CD4-positive, alpha-beta T cell (primary cell): ENCODE measurements around the gene GCNT2. TPM values are rescaled to one million over a fixed set of nuclear protein-coding genes. Genes with fewer than 3 reads are reported as not detected.
"Not testable (repeated sequence)": the region's sequence is repeated elsewhere in the genome, so short reads cannot be mapped to it uniquely, and the experiment has no call there.

Source experiments
- ATAC-seq: fragments of 200-7000 bp; cut with Tn5 transposase; one replicate; pipeline ENCODE4 v1.10.0; 2022; ENCODE audit warnings: mild to moderate bottlenecking; ENCODE audit not compliant: poor library complexity
- CTCF ChIA-PET: fragments of 350-600 bp; sonication (Branson Sonifier 250); formaldehyde crosslinking; loops from one replicate; lab custom pipeline; 2021; ENCODE audit warnings: antibody characterized with exemption, inconsistent platforms; lab: Charles Lee
- POLR2A ChIA-PET: fragments of 350-600 bp; sonication (Branson Sonifier 250); formaldehyde crosslinking; loops from one replicate; lab custom pipeline; 2021; ENCODE audit warnings: antibody characterized with exemption, inconsistent platforms; lab: Charles Lee
- DNase-seq, 14 experiments: peaks; one replicate each; pipeline ENCODE4 v3.0.0-alpha.2; 2013 to 2020; ENCODE audit warnings: mixed read lengths in 2 of 14
- H3K27ac ChIP-seq, 2 donors: one replicate each; pipeline versions ENCODE4 v1.5.1 to v1.7.0; 2013; ENCODE audit warnings: low read length in 2 of 2, low read depth in 1 of 2, mild to moderate bottlenecking in 1 of 2
- H3K27me3 ChIP-seq, 2 experiments: 1 replicate in 1 of 2; 2 replicates in 1 of 2; pipeline versions ENCODE4 v1.6.1 to v1.7.0; 2013; ENCODE audit warnings: low read length in 2 of 2, control low read depth in 1 of 2, mild to moderate bottlenecking in 1 of 2, moderate library complexity in 1 of 2; ENCODE audit not compliant: insufficient read depth in 2 of 2, control insufficient read depth in 1 of 2
- H3K36me3 ChIP-seq: one replicate; pipeline ENCODE4 v1.6.1; 2013; ENCODE audit warnings: low read length, control low read depth; ENCODE audit not compliant: insufficient read depth
- H3K4me1 ChIP-seq: one replicate; pipeline ENCODE4 v1.6.1; 2013; ENCODE audit warnings: low read length, control low read depth; ENCODE audit not compliant: insufficient read depth
- H3K4me3 ChIP-seq: one replicate; pipeline ENCODE4 v1.5.1; 2013; ENCODE audit warnings: mild to moderate bottlenecking, low read length, moderate library complexity
- H3K9me3 ChIP-seq, 2 experiments: 1 replicate in 1 of 2; 2 replicates in 1 of 2; pipeline versions ENCODE4 v1.6.1 to v1.7.0; 2013; ENCODE audit warnings: low read length in 2 of 2, mild to moderate bottlenecking in 2 of 2, control low read depth in 1 of 2, moderate library complexity in 1 of 2; ENCODE audit not compliant: control insufficient read depth in 1 of 2, insufficient read depth in 1 of 2
- H3K27ac Mint-ChIP-seq: one replicate; pipeline ENCODE4 v1.8.0; 2020; ENCODE audit warnings: mixed read lengths
- H3K27me3 Mint-ChIP-seq: one replicate; pipeline ENCODE4 v1.8.0; 2021; ENCODE audit warnings: mixed read lengths
- H3K36me3 Mint-ChIP-seq: one replicate; pipeline ENCODE4 v1.8.0; 2021; ENCODE audit warnings: low read depth, mixed read lengths
- H3K4me1 Mint-ChIP-seq: one replicate; pipeline ENCODE4 v1.8.0; 2021; ENCODE audit warnings: low read depth, mixed read lengths
- H3K4me3 Mint-ChIP-seq: one replicate; pipeline ENCODE4 v1.8.0; 2020; ENCODE audit warnings: mild to moderate bottlenecking, mixed read lengths
- H3K9me3 Mint-ChIP-seq: one replicate; pipeline ENCODE4 v1.8.0; 2020; ENCODE audit warnings: mixed read lengths
- intact Hi-C, 2 experiments: fragments of 100-400 bp; cut with DNase I in 1 of 2; cut with micrococcal nuclease in 1 of 2; formaldehyde crosslinking; loops; one replicate each; pipeline versions ENCODE4 v1.15.1 to v1.9.0; 2023 to 2025; cut with DNase I, micrococcal nuclease
- total RNA-seq, 174 experiments: library from RNA in 2 of 174; stranded (reverse) in 2 of 174; gene quantifications; one replicate each; pipeline ENCODE4 v1.2.3 and lab custom pipeline; 2021 to 2026
- TF ChIP-seq, protein P1 (sequence below): fragments of 200-600 bp; IDR thresholded peaks from one replicate; pipeline ENCODE4 v1.8.0; 2022; ENCODE audit warnings: antibody characterized with exemption, mild to moderate bottlenecking

Gene GCNT2
- total RNA-seq, 2 experiments from 2014 or later, result 1.5 to 1.8 TPM

DNA sequence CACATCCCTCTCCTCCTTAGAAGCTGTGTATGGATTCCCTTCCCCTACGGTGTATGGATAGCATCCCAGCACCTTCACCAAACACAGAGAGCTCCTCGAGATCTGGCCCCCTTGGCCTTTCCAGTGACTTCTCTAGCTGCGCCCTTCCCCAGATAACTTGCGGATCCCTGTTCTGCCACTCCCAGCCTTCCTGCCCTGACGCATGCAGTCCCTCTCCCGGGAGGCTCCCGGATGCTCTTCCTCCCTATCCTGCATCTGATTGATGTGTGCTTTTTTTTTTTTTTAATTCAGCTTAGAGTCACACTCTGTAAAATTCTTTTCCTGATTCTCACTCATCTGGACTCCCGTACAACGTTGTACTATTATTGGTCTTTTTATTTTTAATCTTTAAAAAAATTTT is 44.8 kb downstream of the GCNT2 start:
- CTCF ChIA-PET, result no interaction called here
- no peak overlapping the region for H3K27ac Mint-ChIP-seq
- TF ChIP-seq, protein P1, sequence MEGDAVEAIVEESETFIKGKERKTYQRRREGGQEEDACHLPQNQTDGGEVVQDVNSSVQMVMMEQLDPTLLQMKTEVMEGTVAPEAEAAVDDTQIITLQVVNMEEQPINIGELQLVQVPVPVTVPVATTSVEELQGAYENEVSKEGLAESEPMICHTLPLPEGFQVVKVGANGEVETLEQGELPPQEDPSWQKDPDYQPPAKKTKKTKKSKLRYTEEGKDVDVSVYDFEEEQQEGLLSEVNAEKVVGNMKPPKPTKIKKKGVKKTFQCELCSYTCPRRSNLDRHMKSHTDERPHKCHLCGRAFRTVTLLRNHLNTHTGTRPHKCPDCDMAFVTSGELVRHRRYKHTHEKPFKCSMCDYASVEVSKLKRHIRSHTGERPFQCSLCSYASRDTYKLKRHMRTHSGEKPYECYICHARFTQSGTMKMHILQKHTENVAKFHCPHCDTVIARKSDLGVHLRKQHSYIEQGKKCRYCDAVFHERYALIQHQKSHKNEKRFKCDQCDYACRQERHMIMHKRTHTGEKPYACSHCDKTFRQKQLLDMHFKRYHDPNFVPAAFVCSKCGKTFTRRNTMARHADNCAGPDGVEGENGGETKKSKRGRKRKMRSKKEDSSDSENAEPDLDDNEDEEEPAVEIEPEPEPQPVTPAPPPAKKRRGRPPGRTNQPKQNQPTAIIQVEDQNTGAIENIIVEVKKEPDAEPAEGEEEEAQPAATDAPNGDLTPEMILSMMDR, result no peak

DNA sequence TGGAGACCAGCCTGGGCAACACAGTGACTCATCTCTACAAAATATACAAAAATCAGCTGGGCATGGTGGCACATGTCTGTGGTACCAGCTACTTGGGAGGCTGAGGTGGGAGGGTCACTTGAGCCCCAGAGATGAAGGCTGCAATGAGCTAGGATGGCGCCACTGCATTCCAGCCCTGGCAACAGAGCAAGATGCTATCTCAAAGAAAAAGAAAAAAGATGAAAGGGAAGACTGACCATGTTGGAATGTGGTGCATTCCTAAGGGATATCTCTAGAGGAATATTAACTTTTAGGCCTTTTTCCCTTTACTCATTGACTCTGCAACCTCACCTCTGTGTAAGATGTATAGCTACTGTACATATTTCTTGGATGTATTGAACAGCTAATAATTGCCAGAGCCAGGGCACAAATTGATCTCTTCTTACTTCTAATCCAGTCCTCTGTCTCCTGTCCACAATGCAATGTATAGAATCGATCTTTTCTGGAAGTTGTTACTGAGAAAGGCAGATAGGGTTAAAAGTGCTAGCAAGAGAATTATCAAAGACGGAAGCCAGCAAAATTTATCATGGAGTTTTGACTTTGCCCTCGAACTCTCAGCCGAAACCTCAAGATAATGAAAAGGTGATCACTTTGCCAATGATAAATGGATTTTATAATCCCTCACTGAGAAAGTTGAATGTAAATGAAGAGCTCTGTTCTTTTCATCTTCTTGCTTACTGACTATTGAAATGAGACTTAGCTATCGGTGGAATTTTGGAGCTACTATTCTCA is 46.3 kb downstream of the GCNT2 start:
- Mint-ChIP-seq H3K4me1 (no peaks in the 10 kb centered on the region), H3K27me3 (no peaks in the 10 kb centered on the region), H3K27ac (no peak overlapping the region), H3K4me3 (no peak overlapping the region), H3K36me3 (no peaks in the 10 kb centered on the region), H3K9me3 (no peaks in the 10 kb centered on the region)
- ChIA-PET CTCF (no interaction called here), POLR2A (no interaction called here)
- Histone ChIP-seq H3K27ac (no peak overlapping the region), H3K4me1 (no peaks in the 10 kb centered on the region), H3K36me3 (no peaks in the 10 kb centered on the region), H3K9me3 (no peaks in the 10 kb centered on the region), H3K27me3 (no peaks in the 10 kb centered on the region), H3K4me3 (no peak overlapping the region)
- ATAC-seq (no peak), DNase-seq (no peak)
- intact Hi-C loops, result no loop called here
- TF ChIP-seq, protein P1, result no peak

More for the DNA sequence above, 44.8 kb downstream of the GCNT2 start:
- Histone ChIP-seq H3K27me3 (no peaks in the 10 kb centered on the region), H3K4me3 (no peak overlapping the region), H3K27ac (no peak overlapping the region), H3K4me1 (no peaks in the 10 kb centered on the region), H3K9me3 (no peaks in the 10 kb centered on the region), H3K36me3 (no peaks in the 10 kb centered on the region)
- POLR2A ChIA-PET, result no interaction called here
- no peaks in the 10 kb centered on the region for H3K9me3 Mint-ChIP-seq
- no peaks in the 10 kb centered on the region for H3K27me3 Mint-ChIP-seq
- H3K4me1 Mint-ChIP-seq, result no peaks in the 10 kb centered on the region
- intact Hi-C loops, result no loop called here
- no peak for DNase-seq
- peaks cover 5% of the 10 kb centered on the region for H3K36me3 Mint-ChIP-seq
- ATAC-seq, result no peak
- H3K4me3 Mint-ChIP-seq, result no peak overlapping the region

DNA sequence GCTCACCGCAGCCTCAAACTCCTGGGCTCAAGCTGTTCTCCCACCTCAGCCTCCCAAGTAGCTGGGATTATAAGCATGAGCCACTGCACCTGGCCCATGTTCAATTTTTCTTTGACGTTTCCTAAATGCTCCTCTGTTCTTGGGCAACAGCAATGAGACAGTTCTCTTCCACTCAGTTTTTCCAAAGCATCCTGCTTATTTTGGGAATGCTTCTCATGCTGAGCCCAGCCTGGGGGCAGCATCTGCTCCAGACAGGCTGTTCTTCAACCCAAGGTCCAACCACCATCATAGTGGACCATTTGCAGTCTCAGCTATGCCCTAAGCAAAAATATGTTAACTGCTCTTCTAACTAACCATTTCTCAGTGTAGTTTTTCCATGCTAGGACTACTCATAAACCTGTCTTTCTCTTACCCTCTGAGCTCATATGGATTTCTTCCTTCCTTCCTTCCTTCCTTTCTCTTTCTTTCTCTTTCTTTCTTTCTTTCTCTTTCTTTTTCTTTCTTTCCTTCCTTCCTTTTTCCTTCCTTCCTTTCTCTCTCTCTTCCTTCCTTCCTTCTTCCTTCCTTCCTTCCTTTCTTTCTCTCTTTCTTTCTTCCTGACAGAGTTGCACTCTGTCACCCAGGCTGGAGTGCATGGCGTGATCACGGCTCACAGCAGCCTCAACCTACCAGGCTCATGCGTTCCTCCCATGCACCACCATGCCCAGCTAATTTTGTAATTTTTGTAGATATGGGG is 48.4 kb downstream of the GCNT2 start:
- H3K36me3 ChIP-seq, result no peaks in the 10 kb centered on the region
- no peak overlapping the region for H3K4me3 ChIP-seq
- H3K36me3 Mint-ChIP-seq, result peaks cover 4% of the 10 kb centered on the region
- no peak for ATAC-seq
- CTCF ChIA-PET, result no interaction called here
- H3K4me1 ChIP-seq, result no peaks in the 10 kb centered on the region
- H3K27me3 Mint-ChIP-seq, result no peaks in the 10 kb centered on the region
- H3K9me3 Mint-ChIP-seq, result no peaks in the 10 kb centered on the region
- H3K4me3 Mint-ChIP-seq, result no peak overlapping the region
- H3K27ac Mint-ChIP-seq, result no peak overlapping the region
- no peak for DNase-seq
- no peak overlapping the region for H3K27ac ChIP-seq
- no peaks in the 10 kb centered on the region for H3K27me3 ChIP-seq
- no peaks in the 10 kb centered on the region for H3K4me1 Mint-ChIP-seq
- intact Hi-C loops, result no loop called here
- H3K9me3 ChIP-seq, result no peaks in the 10 kb centered on the region
- TF ChIP-seq, protein P1, result no peak
- POLR2A ChIA-PET, result no interaction called here

DNA sequence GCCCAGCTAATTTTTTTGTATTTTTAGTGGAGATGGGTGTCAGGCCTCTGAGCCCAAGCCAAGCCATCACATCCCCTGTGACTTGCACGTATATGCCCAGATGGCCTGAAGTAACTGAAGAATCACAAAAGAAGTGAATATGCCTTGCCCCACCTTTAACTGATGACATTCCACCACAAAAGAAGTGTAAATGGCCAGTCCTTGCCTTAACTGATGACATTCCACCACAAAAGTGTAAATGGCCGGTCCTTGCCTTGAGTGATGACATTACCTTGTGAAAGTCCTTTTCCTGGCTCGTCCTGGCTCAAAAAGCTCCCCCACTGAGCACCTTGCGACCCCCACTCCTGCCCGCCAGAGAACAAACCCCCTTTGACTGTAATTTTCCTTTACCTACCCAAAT is 54.4 kb downstream of the GCNT2 start:
- H3K4me3 Mint-ChIP-seq, H3K9me3 ChIP-seq, H3K4me1 Mint-ChIP-seq, H3K27ac Mint-ChIP-seq, CTCF ChIA-PET, POLR2A ChIA-PET, H3K27me3 Mint-ChIP-seq, H3K36me3 ChIP-seq, DNase-seq, H3K9me3 Mint-ChIP-seq, H3K27ac ChIP-seq, H3K4me1 ChIP-seq, H3K4me3 ChIP-seq, ATAC-seq, intact Hi-C loops, H3K27me3 ChIP-seq, H3K36me3 Mint-ChIP-seq: not testable (repeated sequence)
